GM12892 (cell line): ENCODE measurements around the gene ZNF33B.

Experiments
- DNase-seq: peaks from one replicate; pipeline ENCODE4 v3.0.0; 2011; ENCODE audit not compliant: insufficient read length
- FAIRE-seq: peaks from 2 replicates; lab custom pipeline; 2011; peaks lifted over from hg19 to GRCh38; lab: Jason Lieb, UNC
- POLR2A ChIP-seq: IDR thresholded peaks from 2 replicates; pipeline ENCODE4 v1.6.1; 2011; ENCODE audit warnings: low read depth, low read length, control low read depth
- POLR2AphosphoS5 ChIP-seq: IDR thresholded peaks from 2 replicates; pipeline ENCODE4 v1.6.1; 2011; ENCODE audit warnings: low read depth, low read length, control low read depth
- TAF1 ChIP-seq: IDR thresholded peaks from 2 replicates; pipeline ENCODE4 v1.6.1; 2011; ENCODE audit warnings: low read depth, mild to moderate bottlenecking, control low read depth, low read length, borderline replicate concordance

Gene ZNF33B

DNA sequence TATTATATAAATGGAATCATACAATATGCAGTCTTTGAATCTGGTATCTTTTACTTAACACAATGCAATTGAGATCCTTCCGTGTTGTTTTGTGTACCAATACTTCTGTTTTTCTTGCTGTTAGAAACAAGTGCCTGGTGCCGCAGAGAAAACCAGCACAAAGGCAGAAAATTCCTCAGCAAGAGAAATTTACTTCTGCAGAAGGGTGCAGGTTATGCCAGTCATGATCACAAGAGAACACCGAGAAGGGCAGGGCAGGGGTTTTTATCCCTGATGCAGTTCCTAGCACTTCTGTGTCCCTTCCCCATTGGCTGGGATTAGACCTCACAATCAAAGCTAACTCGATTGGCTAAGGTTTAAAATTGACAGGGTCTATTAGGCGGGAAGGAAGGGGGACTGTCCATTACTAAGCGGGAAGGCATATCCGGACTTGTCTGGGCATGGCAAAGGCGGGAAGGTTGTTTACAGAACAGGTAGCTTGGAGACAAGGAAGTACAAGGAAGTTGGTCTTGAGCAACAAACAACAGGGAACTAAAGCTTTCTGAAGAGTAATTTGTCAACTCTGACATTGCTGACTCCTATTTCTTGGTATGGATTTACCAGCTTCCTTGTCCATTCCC is 2.4 kb upstream of the ZNF33B start:
- TF ChIP-seq TAF1 (no peak), POLR2A (no peak), POLR2AphosphoS5 (no peak)
- DNase-seq (no peak), FAIRE-seq (no peak)

DNA sequence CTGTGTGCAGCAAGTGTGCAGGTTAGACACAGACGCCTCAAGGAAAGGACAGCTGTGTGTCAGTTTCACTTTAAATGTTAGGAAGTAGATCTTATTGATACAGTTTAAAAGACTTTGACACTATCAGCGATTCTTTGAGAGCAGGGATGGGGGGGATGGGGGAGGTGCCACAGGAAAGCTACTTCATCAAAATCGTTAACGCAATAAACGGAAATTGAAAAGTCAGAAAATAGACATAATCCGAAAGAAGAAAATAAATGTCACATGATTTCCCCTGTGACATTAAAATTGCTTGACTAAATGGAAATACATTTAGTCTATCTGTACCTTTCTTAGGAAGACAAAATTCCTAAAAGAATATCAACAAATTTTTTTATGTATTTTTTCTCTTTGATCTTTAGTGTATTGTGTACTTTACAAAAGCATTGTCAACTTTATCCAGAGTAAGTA is 476 bp upstream of the ZNF33B start:
- DNase-seq: peak; percentile 3
- TF ChIP-seq POLR2AphosphoS5 (no peak), POLR2A (no peak), TAF1 (no peak)
- FAIRE-seq: no peak

DNA sequence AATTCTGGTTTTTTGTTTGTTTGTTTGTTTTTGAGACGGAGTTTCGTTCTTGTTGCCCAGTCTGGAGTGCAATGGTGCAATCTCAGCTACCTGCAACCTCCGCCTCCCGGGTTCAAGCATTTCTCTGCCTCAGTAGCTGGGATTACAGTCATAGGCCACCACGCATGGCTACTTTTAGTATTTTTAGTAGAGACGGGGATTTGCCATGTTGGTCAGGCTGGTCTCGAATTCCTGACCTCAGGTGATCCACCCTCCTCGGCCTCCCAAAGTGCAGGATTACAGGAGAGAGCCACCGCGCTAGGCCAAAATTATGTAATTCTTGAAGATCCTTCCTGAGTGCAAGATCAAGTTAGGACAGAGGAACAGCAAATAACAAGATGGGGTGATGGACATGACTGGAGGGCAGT is 719 bp downstream of the ZNF33B start:
- no peak for DNase-seq
- TF ChIP-seq POLR2AphosphoS5 (no peak), POLR2A (no peak), TAF1 (no peak)
- FAIRE-seq: no peak

DNA sequence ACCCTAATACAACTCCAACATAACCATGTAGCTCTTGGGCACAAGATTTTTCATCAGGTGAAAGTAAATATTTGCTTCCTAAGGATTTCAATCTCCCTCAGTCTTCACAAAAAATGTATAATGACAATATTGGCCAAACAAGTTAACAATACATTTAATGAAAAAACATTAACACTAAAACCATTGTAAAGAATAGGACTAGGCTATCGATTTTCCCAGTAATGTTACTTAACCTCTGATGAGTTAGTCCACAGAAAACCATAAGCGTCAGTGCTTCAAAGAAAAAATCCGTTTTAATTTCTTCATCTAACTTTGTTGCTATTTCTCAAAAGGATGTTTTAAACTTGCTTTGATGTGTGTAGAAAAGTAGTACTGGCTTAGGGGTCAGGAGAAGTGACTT is 1.2 kb downstream of the ZNF33B start:
- FAIRE-seq (no peak), DNase-seq (no peak)
- no peak for TF ChIP-seq TAF1
- no peak for TF ChIP-seq POLR2A
- no peak for TF ChIP-seq POLR2AphosphoS5

GRCh38 chr10:42635098-42635497 is 3.3 kb downstream of the ZNF33B start:
- no peak for TF ChIP-seq TAF1
- TF ChIP-seq POLR2A: no peak
- TF ChIP-seq POLR2AphosphoS5: no peak
- FAIRE-seq (no peak), DNase-seq (no peak)

DNA sequence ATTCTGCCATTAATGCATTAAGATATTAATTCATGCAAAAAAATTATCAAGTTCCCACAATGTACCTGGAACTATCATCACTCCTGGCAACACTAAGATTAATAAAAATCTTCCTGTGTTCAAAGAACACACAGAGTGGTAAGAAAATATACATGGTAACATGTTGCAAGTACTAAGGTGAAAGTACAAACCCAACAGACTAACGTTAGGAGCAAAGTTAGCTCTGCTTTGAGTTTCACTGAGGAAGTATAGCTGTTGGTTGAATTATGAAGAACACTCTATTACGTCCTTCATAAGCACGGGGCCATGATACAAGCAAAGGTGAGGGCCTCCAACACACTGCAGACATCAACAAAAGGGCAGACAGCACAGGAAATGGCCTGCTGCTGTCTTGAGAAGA is 5.8 kb downstream of the ZNF33B start:
- FAIRE-seq (no peak), DNase-seq (no peak)
- TF ChIP-seq POLR2A: no peak
- TF ChIP-seq TAF1: no peak

DNA sequence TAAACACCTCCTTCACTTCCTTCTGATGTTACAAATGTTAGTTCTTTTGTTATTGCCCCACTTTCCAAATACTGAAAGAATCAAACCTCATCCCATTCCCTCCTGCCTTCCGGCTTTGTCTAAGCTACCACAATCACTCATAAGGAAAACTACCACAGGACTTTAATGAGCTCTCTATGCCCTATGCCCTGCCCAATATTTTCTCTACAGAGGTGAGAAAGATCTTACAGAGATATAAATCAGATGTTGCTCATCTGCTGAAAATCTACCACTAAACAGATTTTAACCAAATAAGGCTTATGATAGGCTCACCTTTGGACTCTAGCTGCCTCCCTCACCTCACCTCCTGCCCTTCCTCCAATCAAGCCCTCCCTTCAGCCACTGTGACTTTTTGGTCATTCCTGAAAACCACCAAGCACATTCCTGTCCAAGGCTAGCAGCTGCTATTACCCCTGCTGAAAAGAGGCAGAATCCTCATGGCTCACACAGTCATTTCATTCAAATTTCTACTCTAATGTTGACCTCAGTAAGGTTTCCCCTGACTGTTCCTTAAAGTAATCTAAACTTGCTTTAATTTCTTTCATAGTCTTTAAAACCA is 7.7 kb downstream of the ZNF33B start:
- FAIRE-seq (no peak), DNase-seq (no peak)
- no peak for TF ChIP-seq POLR2A
- TF ChIP-seq TAF1: no peak
- TF ChIP-seq POLR2AphosphoS5: no peak

DNA sequence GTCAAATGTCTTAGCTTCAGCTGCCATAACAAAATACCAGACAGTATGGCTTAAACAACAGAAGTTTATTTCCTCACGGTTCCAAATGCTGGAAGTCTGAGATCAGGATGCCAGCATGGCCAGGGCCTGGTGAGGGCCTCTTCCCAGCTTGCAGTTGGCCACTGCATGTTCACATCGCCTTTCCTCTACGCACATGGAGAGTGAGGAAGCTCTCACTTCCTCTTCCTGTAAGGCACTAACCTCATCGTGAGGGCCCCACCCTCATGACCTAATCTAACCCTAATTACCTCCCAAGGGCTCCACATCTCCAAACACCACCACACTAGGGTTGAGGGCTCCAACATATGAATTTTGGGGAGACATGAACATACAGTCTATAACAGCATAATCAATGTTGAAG is 14.4 kb downstream of the ZNF33B start:
- DNase-seq: no peak
- FAIRE-seq: no peak
- no peak for TF ChIP-seq TAF1
- TF ChIP-seq POLR2AphosphoS5: no peak
- TF ChIP-seq POLR2A: no peak

DNA sequence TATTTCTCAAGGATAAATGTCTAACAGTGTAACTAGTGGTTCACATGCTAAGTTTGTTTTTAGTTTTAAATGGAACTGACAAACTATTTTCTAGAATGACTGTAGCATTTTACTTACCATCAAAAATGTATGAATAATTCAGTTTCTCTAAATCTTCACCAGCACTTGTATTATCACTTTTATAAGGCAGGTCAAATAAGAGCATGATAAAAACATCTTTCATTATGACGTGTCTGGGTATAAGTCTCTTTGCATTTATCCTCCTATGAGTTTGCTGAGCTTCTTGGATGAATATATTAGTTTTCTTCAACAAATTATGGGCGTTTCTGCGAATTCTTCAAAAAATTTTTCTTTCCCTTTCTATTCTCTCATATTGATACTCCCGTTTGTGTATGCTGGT is 19.9 kb downstream of the ZNF33B start:
- DNase-seq (no peak), FAIRE-seq (no peak)
- TF ChIP-seq POLR2AphosphoS5 (no peak), POLR2A (no peak), TAF1 (no peak)

DNA sequence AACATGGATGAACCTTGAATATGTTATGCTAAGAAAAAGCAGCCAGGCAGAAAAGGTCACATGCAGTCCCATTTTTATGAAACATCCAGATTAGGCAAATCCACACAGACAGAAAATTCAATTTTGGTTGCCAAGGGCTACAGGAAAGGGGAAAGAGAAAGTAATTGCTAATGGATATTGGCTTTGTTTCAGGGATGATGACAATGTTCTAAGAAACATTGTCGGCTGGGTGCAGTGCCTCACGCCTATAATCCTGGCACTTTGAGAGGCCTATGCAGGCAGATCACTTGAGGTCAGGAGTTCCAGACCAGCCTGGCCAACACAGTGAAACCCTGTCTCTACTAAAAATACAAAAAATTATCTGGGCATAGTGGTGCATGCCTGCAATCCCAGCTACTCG is 23.0 kb downstream of the ZNF33B start:
- FAIRE-seq: no peak

DNA sequence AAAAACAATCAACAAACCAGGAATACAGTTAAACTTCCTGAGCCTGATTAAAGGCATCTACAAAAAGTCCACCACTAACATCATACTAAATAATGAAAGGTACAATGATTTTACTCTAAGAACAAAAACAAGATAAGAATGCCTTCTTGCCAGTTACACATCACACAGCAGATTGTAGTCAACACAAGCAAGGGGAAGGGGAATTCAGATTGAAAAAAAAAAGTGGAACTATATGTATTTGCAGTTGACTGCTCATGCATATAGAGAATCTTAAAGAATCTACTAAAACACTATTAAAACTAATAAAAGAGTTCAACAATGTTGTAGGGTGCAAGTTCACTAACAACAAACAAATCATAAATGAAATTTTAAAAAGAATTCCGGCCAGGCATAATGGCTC is 28.5 kb downstream of the ZNF33B start:
- no peak for DNase-seq
- no peak for FAIRE-seq
- TF ChIP-seq POLR2A (no peak), TAF1 (no peak), POLR2AphosphoS5 (no peak)

More for the DNA sequence above, 23.0 kb downstream of the ZNF33B start:
- no peak for DNase-seq
- TF ChIP-seq POLR2A: no peak
- no peak for TF ChIP-seq TAF1
- TF ChIP-seq POLR2AphosphoS5: no peak

- TF ChIP-seq TAF1: no peak
- no peak for TF ChIP-seq POLR2AphosphoS5
- no peak for TF ChIP-seq POLR2A
- FAIRE-seq: no peak
Measured at GRCh38 chr10:42598249-42598873, 40.0 kb downstream of the ZNF33B start.

More at GRCh38 chr10:42598249-42598873, 40.0 kb downstream of the ZNF33B start:
- DNase-seq: no peak
